Heart left ventricle (tissue), 13 donors: ENCODE results near the gene SNRNP35.

ENCODE experiments used
- POLR2A ChIP-seq, 2 donors: fragments of 450-650 bp; IDR thresholded peaks; one replicate each; pipeline ENCODE4 v1.6.1; 2017; ENCODE audit warnings: antibody characterized with exemption in 2 of 2, mild to moderate bottlenecking in 2 of 2, moderate library complexity in 2 of 2
- TF ChIP-seq, protein P1 (sequence below), 12 donors: fragments of 200-600 bp; sonication (generic) in 4 of 12; IDR thresholded peaks; one replicate each; pipeline versions ENCODE4 v1.5.0 to v1.8.0; 2018 to 2022; ENCODE audit warnings: antibody characterized with exemption in 12 of 12, mild to moderate bottlenecking in 5 of 12
- donor health status: ischemic (EF 13 %, LVEDD 7.1; RV severe dilation, severe dysfunction).
- donor health status: DM: no; HTN: yes; CAD: no.
- donor health status: DM: no; HTN: no; CAD: no.
- donor health status: ischemic (EF 25% LVEDD 6.9; RV normal size, moderate dysfunction).
- donor health status: ischemic (EF 25% LVEDD 5.7; RV mildly dilated, moderate dysfunction).
- donor health status: ischemic (EF 35%, LVEDD 5.7; RV mildly dilated, moderate dysfunction).
- donor health status: nonischemic (EF 11% LVEDD 7.7; RV severe dilation, severe dysfunction).
- donor health status: DM: yes; HTN: yes; CAD: no.
- donor health status: PGD.
- donor health status: ischemic (EF 29% LVEDD 5.4; RV normal size, mild dysfunction).
- donor health status: nonischemic (EF 23%, LVEDD 6.1; RV moderate dilation, normal function).

DNA sequence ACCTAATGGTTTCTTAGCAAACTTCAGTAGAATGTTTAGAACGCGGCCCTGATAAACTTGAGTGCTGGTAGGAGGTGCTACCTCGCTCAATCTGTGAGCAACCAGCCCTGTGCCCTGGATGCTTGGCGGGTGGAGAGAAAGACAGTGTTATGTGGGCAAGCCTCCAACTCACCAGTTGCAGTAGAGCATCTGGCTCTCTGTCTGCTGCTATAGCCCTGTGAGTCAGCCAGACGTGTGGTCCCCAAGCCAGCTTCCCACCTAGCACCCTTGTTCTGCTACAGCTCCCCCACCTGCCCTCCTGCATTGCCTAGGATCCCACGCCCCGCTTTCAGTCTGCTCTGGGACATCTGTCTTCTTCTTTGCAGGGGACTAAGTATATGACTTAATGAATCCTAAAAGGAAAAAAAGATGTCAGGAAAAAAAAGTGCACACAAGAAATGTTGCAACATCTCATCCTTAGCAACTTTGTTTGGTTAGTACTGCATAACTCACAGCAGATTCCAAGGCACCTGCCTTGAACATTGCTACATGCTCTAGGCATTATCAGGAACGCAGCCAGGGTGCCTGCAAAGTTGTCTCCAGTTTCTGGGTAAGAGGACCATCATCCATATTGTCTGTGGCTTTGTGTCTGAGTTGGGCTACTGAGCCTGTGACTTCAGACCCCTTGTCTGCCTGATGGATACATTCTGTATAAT lies 13.6 kb downstream of the SNRNP35 start:
- TF ChIP-seq, protein P1, sequence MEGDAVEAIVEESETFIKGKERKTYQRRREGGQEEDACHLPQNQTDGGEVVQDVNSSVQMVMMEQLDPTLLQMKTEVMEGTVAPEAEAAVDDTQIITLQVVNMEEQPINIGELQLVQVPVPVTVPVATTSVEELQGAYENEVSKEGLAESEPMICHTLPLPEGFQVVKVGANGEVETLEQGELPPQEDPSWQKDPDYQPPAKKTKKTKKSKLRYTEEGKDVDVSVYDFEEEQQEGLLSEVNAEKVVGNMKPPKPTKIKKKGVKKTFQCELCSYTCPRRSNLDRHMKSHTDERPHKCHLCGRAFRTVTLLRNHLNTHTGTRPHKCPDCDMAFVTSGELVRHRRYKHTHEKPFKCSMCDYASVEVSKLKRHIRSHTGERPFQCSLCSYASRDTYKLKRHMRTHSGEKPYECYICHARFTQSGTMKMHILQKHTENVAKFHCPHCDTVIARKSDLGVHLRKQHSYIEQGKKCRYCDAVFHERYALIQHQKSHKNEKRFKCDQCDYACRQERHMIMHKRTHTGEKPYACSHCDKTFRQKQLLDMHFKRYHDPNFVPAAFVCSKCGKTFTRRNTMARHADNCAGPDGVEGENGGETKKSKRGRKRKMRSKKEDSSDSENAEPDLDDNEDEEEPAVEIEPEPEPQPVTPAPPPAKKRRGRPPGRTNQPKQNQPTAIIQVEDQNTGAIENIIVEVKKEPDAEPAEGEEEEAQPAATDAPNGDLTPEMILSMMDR (IDR thresholded peaks at IDR 0.05): no peak
- TF ChIP-seq POLR2A (IDR thresholded peaks at IDR 0.05): no peak
